ENCODE data around the gene EZR.

DNA sequence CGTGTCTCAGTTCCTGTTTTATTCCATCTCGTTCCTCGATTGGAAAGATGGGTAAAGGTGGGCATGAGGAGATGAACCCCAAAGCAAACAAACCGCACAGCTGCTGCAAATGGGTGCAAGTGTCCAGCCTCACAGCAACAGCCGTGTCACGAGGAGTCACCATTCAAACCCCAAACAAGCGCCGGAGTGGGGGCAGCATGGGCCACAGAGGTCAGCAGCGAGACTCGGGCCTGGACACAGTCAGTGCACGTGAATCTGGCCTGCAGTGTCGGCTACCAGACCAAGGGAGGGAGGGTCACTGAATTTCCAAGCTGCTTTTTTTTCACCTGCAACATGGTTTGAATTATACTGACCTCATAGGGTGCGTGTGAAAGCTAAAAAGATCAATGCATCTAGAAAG lies 63.5 kb downstream of the EZR start:
- no peak for TF ChIP-seq POLR2AphosphoS5 (IDR thresholded peaks at IDR 0.05; ENCODE audit: low read depth, low read length)
- no peak for TF ChIP-seq POLR2A (IDR thresholded peaks at IDR 0.05; ENCODE audit: low read depth, low read length)

Data from GM12892 (cell line).